ENCODE measurements around the gene EIF4G3. TPM values are rescaled to one million over a fixed set of nuclear protein-coding genes. Genes with fewer than 3 reads are reported as not detected.
"Not testable (repeated sequence)": the region's sequence is repeated elsewhere in the genome, so short reads cannot be mapped to it uniquely, and the experiment has no call there.

EIF4G3 gene
- polyA plus RNA-seq, 4 donors, result 61.0 to 70.8 (median 68.9) TPM

- DNase-seq (ENCODE audit: low read depth in 4 of 4, low spot score in 2 of 4), result no peak
These were observed 87.4 kb downstream of the EIF4G3 start for GRCh38 chr1:21089299-21089698.

- DNase-seq (ENCODE audit: low read depth in 4 of 4, low spot score in 2 of 4), result no peak
These were observed 92.4 kb downstream of the EIF4G3 start for GRCh38 chr1:21084111-21084810.

- DNase-seq (ENCODE audit: low read depth in 4 of 4, low spot score in 2 of 4), result no peak
These were observed 94.6 kb downstream of the EIF4G3 start for GRCh38 chr1:21082073-21082472.

GRCh38 chr1:21077085-21077484 lies 99.6 kb downstream of the EIF4G3 start:
- DNase-seq (ENCODE audit: low read depth in 4 of 4, low spot score in 2 of 4), result no peak

- DNase-seq (ENCODE audit: low read depth in 4 of 4, low spot score in 2 of 4), result no peak
These were observed 104.0 kb downstream of the EIF4G3 start for GRCh38 chr1:21072721-21073120.

- DNase-seq (ENCODE audit: low read depth in 4 of 4, low spot score in 2 of 4), result no peak
These were observed 107.1 kb downstream of the EIF4G3 start for GRCh38 chr1:21069549-21069948.

- no peak for DNase-seq (ENCODE audit: low read depth in 4 of 4, low spot score in 2 of 4)
These were observed 107.8 kb downstream of the EIF4G3 start for GRCh38 chr1:21068937-21069336.

- DNase-seq (ENCODE audit: low read depth in 4 of 4, low spot score in 2 of 4), result no peak
These were observed 109.0 kb downstream of the EIF4G3 start for GRCh38 chr1:21067551-21068227.

GRCh38 chr1:21066356-21067012 lies 110.2 kb downstream of the EIF4G3 start:
- no peak for DNase-seq (ENCODE audit: low read depth in 4 of 4, low spot score in 2 of 4)

GRCh38 chr1:21065851-21066250 lies 110.8 kb downstream of the EIF4G3 start:
- no peak for DNase-seq (ENCODE audit: low read depth in 4 of 4, low spot score in 2 of 4)

- DNase-seq (ENCODE audit: low read depth in 4 of 4, low spot score in 2 of 4), result no peak
These were observed 112.6 kb downstream of the EIF4G3 start for GRCh38 chr1:21064057-21064456.

GRCh38 chr1:21060523-21060922 lies 116.2 kb downstream of the EIF4G3 start:
- no peak for DNase-seq (ENCODE audit: low read depth in 4 of 4, low spot score in 2 of 4)

GRCh38 chr1:21059021-21059420 lies 117.7 kb downstream of the EIF4G3 start:
- no peak for DNase-seq (ENCODE audit: low read depth in 4 of 4, low spot score in 2 of 4)

GRCh38 chr1:21058035-21058793 lies 118.5 kb downstream of the EIF4G3 start:
- DNase-seq (ENCODE audit: low read depth in 4 of 4, low spot score in 2 of 4), result no peak

GRCh38 chr1:21053189-21053928 lies 123.3 kb downstream of the EIF4G3 start:
- not testable (repeated sequence) for DNase-seq (ENCODE audit: low read depth in 4 of 4, low spot score in 2 of 4)

GRCh38 chr1:21052034-21052433 lies 124.7 kb downstream of the EIF4G3 start:
- DNase-seq (ENCODE audit: low read depth in 4 of 4, low spot score in 2 of 4), result no peak

- no peak for DNase-seq (ENCODE audit: low read depth in 4 of 4, low spot score in 2 of 4)
These were observed 125.4 kb downstream of the EIF4G3 start for GRCh38 chr1:21051177-21051825.

- no peak for DNase-seq (ENCODE audit: low read depth in 4 of 4, low spot score in 2 of 4)
These were observed 126.7 kb downstream of the EIF4G3 start for GRCh38 chr1:21050031-21050430.

GRCh38 chr1:21048462-21048861 lies 128.2 kb downstream of the EIF4G3 start:
- no peak for DNase-seq (ENCODE audit: low read depth in 4 of 4, low spot score in 2 of 4)

GRCh38 chr1:21046132-21046531 lies 130.6 kb downstream of the EIF4G3 start:
- DNase-seq (ENCODE audit: low read depth in 4 of 4, low spot score in 2 of 4), result no peak
